ENCODE results near the gene KLHL22. TPM values are rescaled to one million over a fixed set of nuclear protein-coding genes. Genes with fewer than 3 reads are reported as not detected.

The KLHL22 gene
- total and polyA plus RNA-seq, 2 of the 13 experiments (the other 11 are each of a cell fraction or from before 2014, with no cell fraction given): 10.9 to 14.8 TPM

- BruUV-seq (replicated peaks): no TSS peak
- Histone ChIP-seq H3K27ac (ENCODE audit: extremely low read length, insufficient read depth, low read length) (no peak overlapping the region), H3K27me3 (ENCODE audit: control insufficient read depth in 1 of 2, insufficient read depth in 2 of 2, low read length in 2 of 2) (no peaks in the 10 kb centered on the region), H3K79me2 (ENCODE audit: insufficient read depth, low read length) (no peaks in the 10 kb centered on the region), H3K9ac (ENCODE audit: insufficient read depth, low read depth, low read length) (no peak overlapping the region), H3K4me1 (ENCODE audit: insufficient read depth, low read length) (peaks cover 29% of the 10 kb centered on the region), H2AFZ (ENCODE audit: low read length) (no peak overlapping the region), H3K36me3 (replicated peaks in 1 of 2; ENCODE audit: control insufficient read depth in 1 of 2, insufficient read depth in 2 of 2, low read length in 2 of 2) (peaks cover 2 to 4% of the 10 kb centered on the region in 2 experiments; a peak in 2 of 5 replicates), H3K9me3 (ENCODE audit: low read length) (no peaks in the 10 kb centered on the region), H3K4me2 (ENCODE audit: low read depth, low read length) (no peak overlapping the region), H4K20me1 (ENCODE audit: insufficient read depth, low read length) (no peaks in the 10 kb centered on the region), H3K4me3 (replicated peaks in 1 of 3; ENCODE audit: insufficient read depth in 1 of 3, low read depth in 2 of 3, low read length in 3 of 3) (no peak overlapping the region)
- 95% methylated on average over 6 of the region's 7 CpGs for WGBS (ENCODE audit: low lambda C conversion rate)
- FAIRE-seq (no peak), ATAC-seq (no peak), DNase-seq (ENCODE audit: low spot score) (no peak)
- intact Hi-C loops (cut with micrococcal nuclease; ENCODE audit: unreplicated experiment): no loop called here
- ChIA-PET CTCF (ENCODE audit: low intra/inter-chr PET ratio, low total read pairs) (no interaction called here), POLR2A (no interaction called here)
- in situ Hi-C loops (cut with HindIII; ENCODE audit: extremely low pct_ligation_motif_present, low pct_unique_long_range_greater_than_20kb): no loop called here
- no peak for TF ChIP-seq CENPX (CRISPR knock-in tag; IDR thresholded peaks at IDR 0.05)
- TF ChIP-seq, protein P1, sequence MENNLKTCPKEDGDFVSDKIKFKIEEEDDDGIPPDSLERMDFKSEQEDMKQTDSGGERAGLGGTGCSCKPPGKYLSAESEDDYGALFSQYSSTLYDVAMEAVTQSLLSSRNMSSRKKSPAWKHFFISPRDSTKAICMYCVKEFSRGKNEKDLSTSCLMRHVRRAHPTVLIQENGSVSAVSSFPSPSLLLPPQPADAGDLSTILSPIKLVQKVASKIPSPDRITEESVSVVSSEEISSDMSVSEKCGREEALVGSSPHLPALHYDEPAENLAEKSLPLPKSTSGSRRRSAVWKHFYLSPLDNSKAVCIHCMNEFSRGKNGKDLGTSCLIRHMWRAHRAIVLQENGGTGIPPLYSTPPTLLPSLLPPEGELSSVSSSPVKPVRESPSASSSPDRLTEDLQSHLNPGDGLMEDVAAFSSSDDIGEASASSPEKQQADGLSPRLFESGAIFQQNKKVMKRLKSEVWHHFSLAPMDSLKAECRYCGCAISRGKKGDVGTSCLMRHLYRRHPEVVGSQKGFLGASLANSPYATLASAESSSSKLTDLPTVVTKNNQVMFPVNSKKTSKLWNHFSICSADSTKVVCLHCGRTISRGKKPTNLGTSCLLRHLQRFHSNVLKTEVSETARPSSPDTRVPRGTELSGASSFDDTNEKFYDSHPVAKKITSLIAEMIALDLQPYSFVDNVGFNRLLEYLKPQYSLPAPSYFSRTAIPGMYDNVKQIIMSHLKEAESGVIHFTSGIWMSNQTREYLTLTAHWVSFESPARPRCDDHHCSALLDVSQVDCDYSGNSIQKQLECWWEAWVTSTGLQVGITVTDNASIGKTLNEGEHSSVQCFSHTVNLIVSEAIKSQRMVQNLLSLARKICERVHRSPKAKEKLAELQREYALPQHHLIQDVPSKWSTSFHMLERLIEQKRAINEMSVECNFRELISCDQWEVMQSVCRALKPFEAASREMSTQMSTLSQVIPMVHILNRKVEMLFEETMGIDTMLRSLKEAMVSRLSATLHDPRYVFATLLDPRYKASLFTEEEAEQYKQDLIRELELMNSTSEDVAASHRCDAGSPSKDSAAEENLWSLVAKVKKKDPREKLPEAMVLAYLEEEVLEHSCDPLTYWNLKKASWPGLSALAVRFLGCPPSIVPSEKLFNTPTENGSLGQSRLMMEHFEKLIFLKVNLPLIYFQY (CRISPR knock-in tag; IDR thresholded peaks at IDR 0.05; ENCODE audit: borderline replicate concordance): no peak
- TF ChIP-seq, protein P2, sequence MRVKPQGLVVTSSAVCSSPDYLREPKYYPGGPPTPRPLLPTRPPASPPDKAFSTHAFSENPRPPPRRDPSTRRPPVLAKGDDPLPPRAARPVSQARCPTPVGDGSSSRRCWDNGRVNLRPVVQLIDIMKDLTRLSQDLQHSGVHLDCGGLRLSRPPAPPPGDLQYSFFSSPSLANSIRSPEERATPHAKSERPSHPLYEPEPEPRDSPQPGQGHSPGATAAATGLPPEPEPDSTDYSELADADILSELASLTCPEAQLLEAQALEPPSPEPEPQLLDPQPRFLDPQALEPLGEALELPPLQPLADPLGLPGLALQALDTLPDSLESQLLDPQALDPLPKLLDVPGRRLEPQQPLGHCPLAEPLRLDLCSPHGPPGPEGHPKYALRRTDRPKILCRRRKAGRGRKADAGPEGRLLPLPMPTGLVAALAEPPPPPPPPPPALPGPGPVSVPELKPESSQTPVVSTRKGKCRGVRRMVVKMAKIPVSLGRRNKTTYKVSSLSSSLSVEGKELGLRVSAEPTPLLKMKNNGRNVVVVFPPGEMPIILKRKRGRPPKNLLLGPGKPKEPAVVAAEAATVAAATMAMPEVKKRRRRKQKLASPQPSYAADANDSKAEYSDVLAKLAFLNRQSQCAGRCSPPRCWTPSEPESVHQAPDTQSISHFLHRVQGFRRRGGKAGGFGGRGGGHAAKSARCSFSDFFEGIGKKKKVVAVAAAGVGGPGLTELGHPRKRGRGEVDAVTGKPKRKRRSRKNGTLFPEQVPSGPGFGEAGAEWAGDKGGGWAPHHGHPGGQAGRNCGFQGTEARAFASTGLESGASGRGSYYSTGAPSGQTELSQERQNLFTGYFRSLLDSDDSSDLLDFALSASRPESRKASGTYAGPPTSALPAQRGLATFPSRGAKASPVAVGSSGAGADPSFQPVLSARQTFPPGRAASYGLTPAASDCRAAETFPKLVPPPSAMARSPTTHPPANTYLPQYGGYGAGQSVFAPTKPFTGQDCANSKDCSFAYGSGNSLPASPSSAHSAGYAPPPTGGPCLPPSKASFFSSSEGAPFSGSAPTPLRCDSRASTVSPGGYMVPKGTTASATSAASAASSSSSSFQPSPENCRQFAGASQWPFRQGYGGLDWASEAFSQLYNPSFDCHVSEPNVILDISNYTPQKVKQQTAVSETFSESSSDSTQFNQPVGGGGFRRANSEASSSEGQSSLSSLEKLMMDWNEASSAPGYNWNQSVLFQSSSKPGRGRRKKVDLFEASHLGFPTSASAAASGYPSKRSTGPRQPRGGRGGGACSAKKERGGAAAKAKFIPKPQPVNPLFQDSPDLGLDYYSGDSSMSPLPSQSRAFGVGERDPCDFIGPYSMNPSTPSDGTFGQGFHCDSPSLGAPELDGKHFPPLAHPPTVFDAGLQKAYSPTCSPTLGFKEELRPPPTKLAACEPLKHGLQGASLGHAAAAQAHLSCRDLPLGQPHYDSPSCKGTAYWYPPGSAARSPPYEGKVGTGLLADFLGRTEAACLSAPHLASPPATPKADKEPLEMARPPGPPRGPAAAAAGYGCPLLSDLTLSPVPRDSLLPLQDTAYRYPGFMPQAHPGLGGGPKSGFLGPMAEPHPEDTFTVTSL (CRISPR knock-in tag; IDR thresholded peaks at IDR 0.05; ENCODE audit: borderline replicate concordance): no peak
- TF ChIP-seq MTA1 (CRISPR knock-in tag; IDR thresholded peaks at IDR 0.05; ENCODE audit: borderline replicate concordance): no peak
- no peak for TF ChIP-seq ZNF350 (CRISPR knock-in tag; IDR thresholded peaks at IDR 0.05; ENCODE audit: borderline replicate concordance, low read depth)
- TF ChIP-seq KMT2B (CRISPR knock-in tag; IDR thresholded peaks at IDR 0.05): no peak
- no peak for TF ChIP-seq HNRNPL (IDR thresholded peaks at IDR 0.05; ENCODE audit: low read depth, low read length)
- TF ChIP-seq ZNF766 (CRISPR knock-in tag; IDR thresholded peaks at IDR 0.05; ENCODE audit: borderline replicate concordance): no peak
- no peak for TF ChIP-seq SKI (IDR thresholded peaks at IDR 0.05; ENCODE audit: partially characterized antibody)
- no peak for TF ChIP-seq PRDM10 (CRISPR knock-in tag; IDR thresholded peaks at IDR 0.05; ENCODE audit: low read depth)
These were observed 52.9 kb downstream of the KLHL22 start for GRCh38 chr22:20442485-20443284.

Data from HepG2 (cell line).